Measurements from ENCODE around the gene MPPED1.

- TF ChIP-seq CTCF (IDR thresholded peaks at IDR 0.05; ENCODE audit: low read depth, low read length, missing input control), result no peak
- no peak for TF ChIP-seq SP1 (IDR thresholded peaks at IDR 0.05)
- TF ChIP-seq ZBTB33 (IDR thresholded peaks at IDR 0.05), result no peak
- no peak for TF ChIP-seq RXRA (IDR thresholded peaks at IDR 0.05)
- no peak for TF ChIP-seq FOXA1 (IDR thresholded peaks at IDR 0.05)
- TF ChIP-seq HNF4A (conservative IDR thresholded peaks at IDR 0.05), result no peak
- no peak for TF ChIP-seq TAF1 (conservative IDR thresholded peaks at IDR 0.05)
- TF ChIP-seq RAD21 (IDR thresholded peaks at IDR 0.05), result no peak
- no peak for TF ChIP-seq YY1 (IDR thresholded peaks at IDR 0.05)
- no peak for TF ChIP-seq EGR1 (IDR thresholded peaks at IDR 0.05; ENCODE audit: low read depth in 2 of 2)
- no peak for TF ChIP-seq REST (IDR thresholded peaks at IDR 0.05)
- TF ChIP-seq GABPA (IDR thresholded peaks at IDR 0.05 in 1 of 2, conservative IDR thresholded peaks at IDR 0.05 in 1 of 2), result no peak
- no peak for TF ChIP-seq JUND (IDR thresholded peaks at IDR 0.05)
- no peak for TF ChIP-seq ATF3 (IDR thresholded peaks at IDR 0.05)
Measured at GRCh38 chr22:43543522-43544288, 131.9 kb downstream of the MPPED1 start.

Data from liver (tissue), 3 donors.